NCI-H1105 treated with DMSO at 0.1 percent for 48 hours (cell line): ENCODE measurements around the gene TMEM167A.
A peak's percentile ranks its signal among the peaks of the same experiment; 100 is the strongest.

Source experiments
- DNase-seq: peaks from one replicate; lab custom pipeline; 2025; lab: John Stamatoyannopoulos, UW

The TMEM167A gene

GRCh38 chr5:83035373-83036100 is 41.7 kb downstream of the TMEM167A start:
- DNase-seq, result peak; percentile 81

- DNase-seq, result no peak
These were observed 42.5 kb downstream of the TMEM167A start for GRCh38 chr5:83034528-83035207.

GRCh38 chr5:83034036-83034435 is 43.2 kb downstream of the TMEM167A start:
- DNase-seq, result peak; percentile 70

GRCh38 chr5:83031381-83031780 is 45.8 kb downstream of the TMEM167A start:
- no peak for DNase-seq

- no peak for DNase-seq
These were observed 47.3 kb downstream of the TMEM167A start for GRCh38 chr5:83029912-83030311.

GRCh38 chr5:83026930-83027687 is 50.1 kb downstream of the TMEM167A start:
- no peak for DNase-seq

- no peak for DNase-seq
These were observed 50.7 kb downstream of the TMEM167A start for GRCh38 chr5:83026516-83026915.

- no peak for DNase-seq
These were observed 51.3 kb downstream of the TMEM167A start for GRCh38 chr5:83025690-83026478.

- no peak for DNase-seq
These were observed 54.9 kb downstream of the TMEM167A start for GRCh38 chr5:83022334-83022733.

- DNase-seq, result no peak
These were observed 61.5 kb downstream of the TMEM167A start for GRCh38 chr5:83015676-83016075.

- DNase-seq, result no peak
These were observed 65.2 kb downstream of the TMEM167A start for GRCh38 chr5:83011985-83012384.

- no peak for DNase-seq
These were observed 67.8 kb downstream of the TMEM167A start for GRCh38 chr5:83009408-83009807.

- no peak for DNase-seq
These were observed 69.4 kb downstream of the TMEM167A start for GRCh38 chr5:83007755-83008154.

GRCh38 chr5:83006683-83007283 is 70.4 kb downstream of the TMEM167A start:
- DNase-seq, result no peak

- no peak for DNase-seq
These were observed 73.4 kb downstream of the TMEM167A start for GRCh38 chr5:83003791-83004190.
